ENCODE results near the gene FXYD6.
"Not testable (repeated sequence)": the region's sequence is repeated elsewhere in the genome, so short reads cannot be mapped to it uniquely, and the experiment has no call there.

The FXYD6 gene, protein sequence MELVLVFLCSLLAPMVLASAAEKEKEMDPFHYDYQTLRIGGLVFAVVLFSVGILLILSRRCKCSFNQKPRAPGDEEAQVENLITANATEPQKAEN

DNA sequence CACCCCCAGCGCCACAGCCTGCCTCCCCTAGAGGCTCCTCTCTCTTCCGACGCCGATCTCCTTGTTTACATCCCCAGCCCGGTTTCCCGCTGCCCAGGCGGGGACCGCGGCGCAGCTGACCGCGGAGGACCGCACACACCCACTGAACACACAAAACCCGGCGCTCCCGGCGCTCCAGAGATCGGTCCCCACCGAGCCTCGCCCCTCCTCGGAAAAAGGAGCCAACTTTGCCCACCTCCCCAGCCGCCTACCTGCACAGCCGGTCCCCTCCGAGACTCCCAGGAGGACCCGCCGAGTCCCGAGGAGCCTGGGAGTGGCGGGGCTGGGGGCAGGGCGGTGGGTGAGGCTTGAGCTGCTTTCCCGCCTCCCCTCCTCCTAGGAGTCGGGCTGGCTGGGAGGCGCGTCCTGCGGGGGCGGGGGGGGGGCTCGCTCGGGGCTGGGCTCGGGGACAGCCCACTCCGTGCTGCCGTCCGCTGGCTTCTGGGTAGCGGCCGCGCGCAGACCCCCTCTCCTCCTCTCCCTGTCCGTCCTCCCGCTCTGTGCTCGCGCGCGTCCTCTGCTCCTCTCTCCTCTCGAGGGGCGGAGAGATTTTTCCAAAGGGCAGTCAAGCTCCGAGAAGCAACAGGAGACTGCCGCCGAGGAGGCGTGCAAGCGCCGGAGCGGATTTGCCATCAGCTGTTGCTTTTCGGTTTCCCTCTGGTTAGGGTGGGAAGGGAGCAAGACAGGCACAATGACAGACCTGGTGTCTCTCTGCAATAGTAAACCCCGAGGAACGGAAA is at the start of gene FXYD6:
TSS of gene FXYD6 (minus strand) at position 318 of the 779 bp plus-strand sequence. CDS start 33,882 bp downstream, outside the sequence.
- no peak for DNase-seq (ENCODE audit: low read depth)

DNA sequence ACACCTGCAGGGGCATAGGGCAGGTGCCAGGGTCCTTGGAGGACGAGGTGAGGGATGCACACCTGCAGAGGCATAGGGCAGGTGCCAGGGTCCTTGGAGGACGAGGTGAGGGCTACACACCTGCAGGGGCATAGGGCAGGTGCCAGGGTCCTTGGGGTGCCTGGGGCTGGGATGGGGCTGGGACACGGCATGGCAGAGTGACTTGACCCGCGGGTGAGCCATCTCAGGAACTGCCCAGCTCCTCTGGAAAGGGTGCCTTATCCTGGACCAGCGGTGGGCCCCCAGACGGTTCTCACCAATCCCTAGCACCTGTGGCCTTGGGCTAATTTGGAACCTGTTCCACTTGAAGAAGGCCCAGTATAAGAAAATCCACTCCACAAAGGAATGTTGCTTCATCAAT is 49.7 kb upstream of the FXYD6 start:
- DNase-seq (ENCODE audit: low read depth), result not testable (repeated sequence)

DNA sequence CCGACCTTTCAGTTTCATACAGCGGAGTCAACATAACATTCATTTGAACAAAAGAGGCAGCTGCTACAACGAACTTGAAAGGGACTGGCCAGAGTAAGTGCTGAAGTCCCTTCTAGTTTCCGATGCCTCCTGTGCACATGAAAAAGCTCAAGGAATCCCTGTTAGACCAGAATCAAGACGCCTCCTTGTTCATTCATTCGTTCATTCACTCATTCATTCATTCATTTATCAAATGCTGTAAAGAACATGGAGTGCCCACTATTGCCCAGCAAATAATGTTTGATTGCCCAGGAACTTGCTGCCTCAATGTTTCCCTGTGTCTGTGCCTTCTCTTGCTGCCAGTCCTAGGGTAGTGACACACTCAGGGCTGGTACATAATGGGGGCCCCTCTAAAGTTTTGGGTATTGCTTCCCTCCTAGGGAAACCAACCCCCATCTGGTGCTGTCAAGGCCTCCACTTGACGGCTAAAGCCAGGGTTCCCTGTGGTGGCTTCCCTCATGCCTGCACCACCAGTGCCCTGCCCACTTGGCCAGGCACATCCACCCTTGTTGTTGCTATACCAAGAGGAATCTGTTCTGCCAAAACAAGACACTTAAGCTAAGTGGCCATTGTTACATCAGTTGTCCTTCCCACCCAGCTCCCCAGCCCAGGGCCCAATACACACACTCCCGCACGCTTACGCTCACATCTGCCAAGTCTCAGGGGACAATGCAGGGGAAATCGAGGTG is 48.9 kb upstream of the FXYD6 start:
- no peak for DNase-seq (ENCODE audit: low read depth)

DNA sequence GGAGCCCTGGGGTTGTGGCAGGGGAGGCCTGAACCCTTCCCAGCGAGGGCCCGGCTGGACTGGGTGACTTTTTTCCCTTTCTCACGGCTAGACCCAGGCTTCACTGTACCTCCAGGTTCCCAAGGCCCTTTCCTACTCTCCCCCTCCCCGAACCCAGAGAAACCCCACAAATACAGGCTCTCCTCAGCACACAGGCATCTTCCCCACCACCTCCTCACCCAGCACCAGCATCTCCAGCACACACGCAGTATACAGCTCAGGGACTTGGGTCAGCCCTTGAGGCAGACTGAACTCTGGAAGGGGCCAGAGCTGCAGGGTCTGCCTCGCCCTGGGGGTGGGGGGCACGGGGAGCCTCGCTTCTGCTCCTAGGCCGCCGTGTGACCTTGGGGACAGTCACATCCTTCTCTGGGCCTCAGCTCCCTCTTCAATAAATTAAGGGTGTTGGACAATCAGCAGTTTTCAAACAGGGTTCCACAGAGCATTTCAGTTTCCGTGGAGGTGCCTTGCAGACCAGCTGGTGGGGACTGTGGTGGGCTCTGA is 48.2 kb upstream of the FXYD6 start:
- no peak for DNase-seq (ENCODE audit: low read depth)

DNA sequence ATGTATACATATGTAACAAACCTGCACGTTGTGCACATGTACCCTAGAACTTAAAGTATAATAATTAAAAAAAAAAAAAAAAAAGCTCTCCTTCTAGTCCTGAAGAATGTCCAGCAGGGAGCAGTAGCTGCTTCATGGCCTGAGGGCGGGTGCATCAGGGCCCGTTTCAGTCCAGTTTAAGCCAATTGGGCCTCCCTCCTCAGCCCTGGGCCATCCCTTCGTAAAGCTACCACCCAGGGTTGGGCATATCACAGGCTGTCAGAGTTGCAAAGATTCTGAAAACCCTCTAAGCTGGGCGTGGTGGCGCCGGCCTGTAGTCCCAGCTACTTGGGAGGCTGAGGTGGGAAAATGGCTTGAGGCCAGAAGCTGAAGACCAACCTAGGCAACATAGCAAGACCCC is 47.3 kb upstream of the FXYD6 start:
- DNase-seq (ENCODE audit: low read depth), result no peak

DNA sequence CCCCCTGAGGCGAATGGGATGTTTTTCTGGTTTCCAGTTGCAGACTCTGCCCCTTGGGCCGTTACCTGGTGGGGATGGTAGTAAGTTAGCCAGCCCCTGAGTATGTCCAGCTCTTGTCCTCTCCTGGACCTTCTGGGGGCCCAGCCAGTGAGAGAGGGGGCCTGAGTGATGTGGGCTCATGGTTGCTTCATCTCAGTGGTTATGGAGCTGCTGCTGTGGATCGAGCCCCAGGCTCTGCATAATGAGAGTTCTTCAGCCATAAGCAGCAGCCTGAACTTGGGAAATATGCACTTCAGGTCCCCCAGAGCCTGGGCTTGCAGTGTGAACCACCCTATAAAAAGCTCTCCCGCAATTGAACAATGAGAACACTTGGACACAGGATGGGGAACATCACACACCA is 46.8 kb upstream of the FXYD6 start:
- no peak for DNase-seq (ENCODE audit: low read depth)

DNA sequence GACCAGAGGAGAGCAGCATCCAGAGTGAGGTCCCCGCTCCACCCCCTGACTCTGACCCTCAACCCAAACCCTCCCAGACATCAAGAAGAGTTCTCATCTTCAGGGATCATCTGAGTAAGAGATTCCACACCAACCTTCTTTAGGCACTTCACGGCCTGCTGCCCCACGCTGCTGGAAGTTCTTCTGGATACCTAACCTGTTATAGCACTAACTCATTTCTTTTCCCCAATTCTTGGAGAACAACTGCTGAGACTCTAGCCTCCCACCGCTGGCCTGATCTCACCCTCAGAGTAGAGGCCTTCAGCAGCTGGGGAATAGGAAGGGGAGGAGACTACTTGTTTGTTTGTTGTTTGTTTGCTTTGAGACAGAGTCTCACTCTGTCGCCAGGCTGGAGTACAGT is 45.4 kb upstream of the FXYD6 start:
- DNase-seq (ENCODE audit: low read depth), result no peak

DNA sequence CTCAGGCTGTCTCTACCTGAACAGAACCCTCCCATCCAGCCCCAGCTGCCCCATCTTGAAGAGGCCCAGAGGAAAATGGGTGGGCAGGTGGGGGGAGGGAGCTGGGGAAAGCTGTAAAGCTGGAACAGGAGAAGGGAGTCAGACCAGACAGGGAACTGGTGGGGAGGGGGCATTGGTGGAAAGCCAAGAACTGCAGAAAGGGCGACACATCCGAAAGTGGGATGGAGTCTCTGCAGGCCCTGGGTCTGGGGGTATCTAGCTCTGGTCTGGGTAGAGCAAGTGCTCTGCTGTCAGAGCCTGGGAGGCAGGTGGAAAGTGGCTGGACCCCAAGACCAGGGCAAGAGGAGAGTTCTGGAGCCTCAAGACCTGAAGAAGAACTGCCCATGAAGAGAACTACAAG is 45.0 kb upstream of the FXYD6 start:
- DNase-seq (ENCODE audit: low read depth), result no peak

DNA sequence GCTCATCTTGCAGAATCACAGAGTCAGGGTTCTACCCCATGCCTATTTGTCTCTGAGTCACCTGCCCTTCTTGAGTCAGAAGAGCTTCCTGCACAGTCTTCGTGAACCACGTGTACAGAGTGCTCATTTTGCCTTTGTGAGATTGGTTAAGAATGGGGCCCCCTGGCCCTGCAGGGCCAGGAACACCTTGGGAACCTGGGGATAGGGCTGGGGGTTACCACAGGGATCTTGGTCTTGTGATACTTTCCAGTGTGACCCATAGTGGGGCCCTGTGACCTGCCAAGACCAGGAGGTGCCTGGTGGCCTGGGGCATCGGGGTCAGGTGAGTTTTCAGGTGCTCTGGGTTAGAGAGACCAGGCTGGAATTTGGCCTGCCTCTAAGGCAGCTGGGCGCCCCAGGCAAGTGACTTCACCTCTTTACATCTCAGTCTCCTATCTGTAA is 43.3 kb upstream of the FXYD6 start:
- DNase-seq (ENCODE audit: low read depth), result no peak

DNA sequence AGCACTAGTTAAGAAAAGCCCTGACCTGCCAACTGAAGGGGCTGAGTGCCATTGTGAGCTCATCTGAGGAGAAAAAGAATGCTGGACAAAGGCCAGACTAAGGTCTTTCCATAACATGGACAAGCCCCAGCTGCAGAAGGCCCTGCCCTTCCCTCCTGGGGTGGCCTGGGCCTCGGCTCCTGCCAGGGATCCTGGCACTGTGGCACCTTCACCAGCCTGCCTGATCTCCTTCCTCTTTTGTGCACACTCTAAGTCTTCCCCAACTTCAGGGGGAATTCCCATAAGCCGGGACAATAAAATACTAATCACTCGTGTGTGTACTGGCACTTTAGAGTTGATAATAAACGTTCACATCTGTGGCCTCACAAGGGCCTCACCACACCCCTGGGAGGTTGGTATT is 42.9 kb upstream of the FXYD6 start:
- DNase-seq (ENCODE audit: low read depth), result no peak

DNA sequence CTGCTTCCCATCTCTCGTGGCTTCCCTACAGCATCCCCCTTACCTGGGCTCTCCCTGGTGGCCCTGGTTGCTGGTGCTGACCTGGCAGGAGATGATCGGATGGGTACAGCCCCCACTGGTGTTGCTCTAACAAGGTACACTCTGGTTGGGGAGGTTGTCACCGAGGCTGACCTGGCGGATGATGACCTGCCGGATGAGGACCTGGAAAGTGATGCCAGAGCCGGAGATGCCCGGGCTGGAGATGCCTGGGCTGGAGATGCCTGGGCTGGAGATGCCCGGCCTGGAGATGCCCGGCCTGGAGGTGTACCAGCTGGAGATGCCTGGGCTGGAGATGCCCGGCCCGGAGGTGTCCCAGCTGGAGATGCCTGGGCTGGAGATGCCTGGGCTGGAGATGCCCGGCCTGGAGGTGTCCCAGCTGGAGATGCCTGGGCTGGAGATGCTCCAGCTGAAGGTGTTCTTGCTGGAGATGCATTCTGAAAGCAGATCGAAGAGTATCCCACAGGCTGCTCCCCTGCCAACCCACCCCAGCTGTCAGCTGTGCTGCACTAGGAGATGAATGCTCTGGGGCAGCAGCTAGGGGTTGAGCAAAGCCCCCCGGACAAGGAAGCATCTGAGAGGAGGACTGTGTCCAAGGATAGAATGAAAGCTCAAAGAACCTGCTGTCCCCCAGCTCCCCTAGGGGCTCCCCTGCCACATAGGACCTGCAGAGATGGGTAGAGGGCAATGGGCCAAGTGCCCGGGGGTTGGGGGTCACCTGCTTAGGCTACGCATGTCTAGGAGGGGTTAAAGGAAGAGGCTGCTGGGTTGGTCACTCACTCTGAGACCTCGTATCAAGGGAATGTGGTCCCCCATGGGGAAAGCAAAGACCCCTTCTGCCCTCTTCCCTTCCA is 42.2 kb upstream of the FXYD6 start:
- no peak for DNase-seq (ENCODE audit: low read depth)

DNA sequence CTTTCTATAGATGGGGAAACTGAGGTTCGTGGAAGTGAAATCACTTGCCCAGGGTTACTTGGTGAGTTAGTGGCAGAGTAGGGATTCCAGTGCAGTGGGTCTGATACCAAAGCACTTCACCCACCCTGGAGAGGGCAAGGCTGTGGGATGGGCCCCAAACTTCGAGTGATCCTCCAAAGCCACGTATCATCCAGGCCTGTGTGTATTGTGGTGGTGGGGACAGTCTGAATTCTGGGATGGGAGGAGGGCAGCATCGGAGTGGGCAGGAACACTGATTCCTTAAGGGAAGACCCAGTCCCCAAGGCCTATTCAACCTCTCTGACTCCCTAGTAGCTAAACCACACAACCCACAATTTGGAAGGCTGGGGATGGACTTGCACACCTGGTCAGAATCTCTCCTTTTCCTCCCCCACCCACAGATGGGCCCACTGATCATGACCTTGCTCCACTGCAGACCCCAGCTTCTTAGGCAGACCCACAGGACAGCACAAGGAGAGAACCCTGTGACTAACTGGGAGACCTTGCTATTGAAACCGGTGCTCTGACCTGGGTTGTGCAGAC is 41.2 kb upstream of the FXYD6 start:
- DNase-seq (ENCODE audit: low read depth), result no peak

DNA sequence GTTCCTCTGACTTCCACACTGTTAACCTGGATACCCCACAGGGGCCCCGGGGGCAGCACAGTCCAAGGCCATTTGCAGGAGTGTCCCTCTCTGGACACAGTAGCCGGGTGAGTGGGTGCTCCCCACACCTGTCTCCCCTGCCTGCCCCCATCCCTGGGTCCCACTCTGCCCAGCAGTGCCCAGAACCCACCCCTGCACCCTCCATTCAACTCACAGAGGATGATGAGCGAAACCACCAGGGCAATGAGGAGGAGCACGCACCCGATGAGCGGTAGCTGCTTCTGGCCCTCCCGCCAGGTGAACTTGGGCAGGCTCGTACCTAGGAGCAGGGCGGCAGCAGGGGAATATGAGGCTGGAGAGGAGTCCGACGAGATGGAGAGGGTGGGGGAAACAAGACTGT is 40.5 kb upstream of the FXYD6 start:
- DNase-seq (ENCODE audit: low read depth), result no peak

DNA sequence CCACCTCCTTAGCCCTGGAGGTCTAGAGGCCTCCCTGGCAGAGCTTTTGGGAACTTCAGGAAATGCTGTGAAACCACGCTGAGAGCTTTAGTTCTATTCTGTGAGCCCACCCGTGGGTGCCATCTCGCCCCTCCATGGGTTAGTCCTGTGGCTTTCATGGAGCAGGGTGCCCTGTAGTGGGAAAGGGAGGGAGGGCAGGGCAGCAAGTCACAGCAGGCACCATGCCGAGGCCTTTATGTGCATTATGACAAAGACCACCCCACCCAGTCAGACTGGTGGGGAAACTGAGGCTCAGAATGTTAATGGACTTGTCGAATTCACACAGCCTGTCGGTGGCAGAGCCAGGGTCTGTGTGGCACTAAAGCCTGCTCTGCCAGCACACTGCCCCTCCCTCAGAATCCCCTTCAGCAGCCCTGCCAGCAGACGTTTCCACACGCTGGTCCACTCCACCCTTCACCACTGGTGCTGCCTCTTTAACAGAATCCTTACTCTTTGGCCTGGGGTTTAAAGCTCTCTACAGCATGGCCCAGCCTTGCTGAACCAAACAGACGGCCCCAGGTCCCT is 39.3 kb upstream of the FXYD6 start:
- DNase-seq (ENCODE audit: low read depth), result no peak

DNA sequence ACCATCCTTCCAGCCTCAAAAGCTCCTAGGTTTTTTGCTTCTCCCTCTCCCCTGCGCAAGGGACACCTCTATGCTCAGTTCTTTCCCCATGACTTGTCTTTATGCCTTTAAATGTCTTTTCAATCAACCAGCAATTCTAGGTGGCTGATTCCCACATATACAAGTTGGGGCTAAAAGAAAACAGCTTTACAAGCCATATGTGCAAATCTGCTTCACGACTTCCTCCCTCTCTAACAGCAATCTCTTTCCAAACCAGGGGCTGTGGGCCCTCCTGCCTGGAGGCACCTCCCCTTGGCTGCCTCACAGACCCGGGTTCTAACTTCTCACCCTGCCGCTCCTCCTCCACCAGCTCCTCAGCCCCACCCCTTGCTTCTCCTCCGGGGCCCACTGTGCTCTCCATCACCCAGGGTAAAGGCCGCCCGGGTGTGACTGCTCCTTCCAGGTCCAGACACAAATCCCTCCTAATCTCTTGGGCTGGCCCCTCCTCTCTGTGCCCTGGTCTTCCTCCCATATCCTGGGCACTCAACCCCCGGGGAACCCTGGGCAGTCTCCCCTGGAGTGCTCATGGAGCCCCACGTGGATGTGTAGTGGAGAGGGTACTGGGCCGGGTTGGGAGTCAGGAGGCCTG is 38.6 kb upstream of the FXYD6 start:
- DNase-seq (ENCODE audit: low read depth), result no peak

DNA sequence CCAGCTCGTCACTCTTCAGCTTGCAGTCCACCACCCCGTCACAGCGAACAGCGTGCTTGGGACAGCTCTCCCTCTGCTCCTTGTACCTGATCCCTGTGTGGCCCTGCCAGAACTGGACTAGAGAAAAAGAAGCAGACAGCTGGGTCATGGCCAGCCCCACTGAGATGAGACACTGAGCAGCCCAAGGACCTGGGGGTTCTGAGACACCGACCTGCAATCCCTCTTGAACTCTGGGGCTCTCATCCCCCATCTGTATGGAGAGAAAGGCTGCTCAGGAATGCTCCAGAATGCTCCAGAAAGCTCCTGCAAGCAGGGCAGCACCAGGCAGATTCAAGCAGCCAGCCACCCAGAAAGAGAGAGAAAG is 37.9 kb upstream of the FXYD6 start:
- no peak for DNase-seq (ENCODE audit: low read depth)

DNA sequence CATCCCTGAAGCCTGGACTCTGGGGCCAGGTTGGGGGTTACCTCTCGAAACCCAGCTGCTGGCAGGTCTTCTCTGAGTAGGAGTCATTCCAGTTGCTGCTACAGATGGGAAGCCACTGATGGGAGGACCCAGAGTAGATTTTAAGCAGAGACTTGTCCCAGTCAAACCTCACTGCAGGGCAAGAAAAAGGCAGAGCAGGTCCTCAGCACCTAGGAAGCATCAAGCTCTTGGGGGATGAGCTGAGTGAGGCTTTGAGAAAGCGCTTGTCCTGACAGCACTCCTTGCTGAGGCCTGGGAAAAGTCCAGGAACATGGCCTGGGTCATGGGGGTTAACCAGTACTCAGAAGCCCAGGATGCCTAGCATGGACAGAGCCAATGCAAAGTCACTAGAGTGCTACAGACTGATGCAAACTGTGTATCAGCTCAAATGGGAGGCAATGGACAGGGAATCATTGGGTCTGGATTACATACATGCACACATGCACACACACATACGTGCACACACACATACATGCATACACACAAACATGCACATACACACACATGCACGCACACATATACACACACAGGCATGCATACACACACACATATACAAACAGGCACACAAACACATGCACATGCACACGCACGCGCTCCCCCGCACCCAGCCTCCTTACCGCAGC is 37.4 kb upstream of the FXYD6 start:
- DNase-seq (ENCODE audit: low read depth), result no peak

DNA sequence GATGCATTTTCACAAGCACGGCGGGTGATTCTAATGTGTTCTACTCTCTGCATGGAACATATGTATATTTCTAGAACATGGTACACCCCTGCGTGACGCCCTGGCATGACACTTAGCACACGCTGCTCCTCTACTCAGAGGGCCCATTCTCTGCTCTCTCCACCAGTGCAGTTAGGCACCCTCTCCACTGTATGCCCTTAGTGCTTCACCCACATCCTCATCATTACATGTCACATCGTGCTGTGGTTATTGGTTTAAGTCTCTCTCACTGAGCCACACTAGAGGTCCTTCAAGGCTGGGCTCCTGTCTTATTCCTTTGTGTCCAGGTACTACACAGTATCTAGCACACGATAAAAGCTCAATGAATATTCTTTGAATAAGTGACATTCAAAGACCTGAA is 36.0 kb upstream of the FXYD6 start:
- DNase-seq (ENCODE audit: low read depth), result no peak

DNA sequence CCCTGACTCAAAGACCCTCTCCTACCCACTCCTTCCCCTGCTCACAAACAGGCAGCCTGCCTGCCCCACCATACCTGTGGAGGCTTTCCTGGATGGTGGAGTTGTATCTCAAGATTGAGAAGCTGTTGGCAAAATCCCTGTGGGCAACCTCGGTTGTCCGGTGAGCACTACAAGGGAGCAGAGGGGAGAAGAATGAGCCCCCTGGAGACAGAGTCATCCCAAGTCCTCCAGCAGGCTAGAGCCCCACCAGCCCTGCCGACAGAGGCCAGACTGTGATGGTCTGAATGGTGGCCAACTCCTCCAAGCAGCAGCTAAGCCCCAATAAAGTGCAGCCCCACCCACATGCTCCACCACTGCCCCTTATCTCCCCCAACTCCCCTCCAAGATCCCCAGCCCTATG is 35.2 kb upstream of the FXYD6 start:
- no peak for DNase-seq (ENCODE audit: low read depth)

DNA sequence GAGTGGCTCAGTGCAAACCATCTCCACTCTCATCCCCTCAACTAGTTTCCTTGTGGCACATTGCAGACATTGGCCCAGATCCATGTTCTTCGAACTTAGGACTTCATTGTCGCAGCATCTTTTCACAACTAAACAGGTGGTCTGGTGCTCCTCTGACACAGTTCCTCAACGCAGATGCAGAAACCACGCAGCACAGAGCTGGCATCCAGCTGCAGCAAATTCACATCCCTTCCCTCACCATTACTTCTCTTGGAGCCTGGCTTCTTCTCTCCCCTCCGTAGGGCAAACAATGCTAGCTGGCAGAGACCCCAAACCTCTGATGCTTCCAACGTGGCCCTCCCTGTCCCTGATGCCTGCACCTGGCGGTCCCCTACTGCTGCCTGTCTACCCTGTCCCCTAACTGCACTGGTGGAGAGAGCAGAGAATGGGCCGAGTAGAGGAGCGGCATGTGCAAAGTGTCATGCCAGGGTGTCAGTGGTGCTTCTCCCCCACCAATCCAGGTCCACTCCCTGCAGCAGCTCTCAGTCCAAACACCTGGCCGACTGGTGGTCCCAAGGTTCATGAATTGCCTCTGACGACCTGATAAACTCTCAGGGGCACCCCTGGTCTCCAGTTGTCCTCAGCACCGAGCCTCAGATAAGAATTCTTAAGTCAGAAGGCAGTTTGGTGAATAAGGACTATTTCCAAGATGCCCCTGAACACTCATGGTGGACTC is 34.6 kb upstream of the FXYD6 start:
- no peak for DNase-seq (ENCODE audit: low read depth)
